Measurements from ENCODE around the gene LZTR1. TPM values are rescaled to one million over a fixed set of nuclear protein-coding genes. Genes with fewer than 3 reads are reported as not detected.

The LZTR1 gene
- total and polyA plus RNA-seq, 2 donors (not counting 3 experiments of a cell fraction or from before 2014, with no cell fraction given): 56.6 to 86.8 TPM

DNA sequence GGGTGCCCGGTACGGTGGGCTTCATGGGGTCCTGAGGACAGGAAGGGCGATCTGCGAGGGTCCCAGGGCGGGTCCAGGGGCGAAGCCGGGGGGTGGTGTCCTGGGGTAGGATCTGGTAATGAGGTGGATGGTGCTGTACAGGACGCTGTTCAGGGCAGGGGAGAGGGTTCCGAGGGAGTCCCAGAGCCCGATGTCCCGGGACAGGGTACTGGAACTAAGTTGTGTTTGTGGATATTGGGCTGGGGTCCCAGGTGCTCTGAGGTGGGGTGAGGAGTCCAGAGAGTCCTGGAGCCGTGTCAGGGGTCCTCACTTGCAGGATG lies 426 bp downstream of the LZTR1 start:
- Histone ChIP-seq H3K4me3 (replicated peaks in 1 of 3; ENCODE audit: insufficient read depth in 1 of 3, low read depth in 1 of 3, low read length in 3 of 3) (peak overlapping the region; percentile 54 to 92 (median 65)), H3K79me2 (ENCODE audit: control insufficient read depth, insufficient read depth, low read length) (peaks cover 17% of the 10 kb centered on the region), H3K9me1 (replicated peaks; ENCODE audit: control insufficient read depth, extremely low read depth, insufficient read depth, low read length) (no peaks in the 10 kb centered on the region), H3K27me3 (ENCODE audit: control insufficient read depth in 2 of 2, insufficient read depth in 2 of 2, low read length in 2 of 2) (no peaks in the 10 kb centered on the region), H3K27ac (ENCODE audit: insufficient read depth, low read depth, low read length) (no peak overlapping the region), H3K4me2 (ENCODE audit: insufficient read depth, low read length) (peak overlapping the region; percentile 79), H3K36me3 (ENCODE audit: control insufficient read depth in 2 of 2, extremely low read depth in 1 of 2, insufficient read depth in 2 of 2, low read length in 2 of 2) (peaks cover under 1 to 13% of the 10 kb centered on the region in 2 experiments), H3K4me1 (ENCODE audit: control insufficient read depth, extremely low read depth, insufficient read depth, low read length) (peaks cover 17% of the 10 kb centered on the region), H2AFZ (ENCODE audit: low read depth, low read length) (peak overlapping the region; percentile 92), H3K9me3 (replicated peaks; ENCODE audit: control insufficient read depth, insufficient read depth, low read length) (peaks cover 5% of the 10 kb centered on the region), H4K20me1 (replicated peaks; ENCODE audit: control insufficient read depth, extremely low read depth, insufficient read depth, low read length) (no peaks in the 10 kb centered on the region), H3K9ac (replicated peaks; ENCODE audit: extremely low read depth, insufficient read depth, low read length) (peak overlapping the region; percentile 70)
- no peak for FAIRE-seq
- ChIA-PET POLR2A (interaction anchor here (0.6 to 1.5 kb wide), 8 partner anchors 10 to 1917 kb away, joined by 3 to 10 read pairs (median 4); partner anchors contain the start of genes CRKL and THAP7), CTCF (interaction anchor here (0.6 to 2.5 kb wide), 12 partner anchors 8 to 178 kb away, joined by 3 to 31 read pairs (median 8); partner anchors contain the start of genes CRKL and THAP7)
- no peak for DNase-seq (ENCODE audit: low read depth, low spot score)
- dilution Hi-C loops (cut with MboI; ENCODE audit: extremely low pct_ligation_motif_present, low sequenced_read_pairs) (no loop called here), intact Hi-C loops (cut with micrococcal nuclease) (loop anchor here (1.0 kb wide), 3 partner anchors 20 to 97 kb away; partner anchors contain the start of gene THAP7)
- TF ChIP-seq EZH2 (IDR thresholded peaks at IDR 0.05; ENCODE audit: borderline replicate concordance, low read depth, low read length, severe bottlenecking): no peak
- no peak for TF ChIP-seq GATA2 (IDR thresholded peaks at IDR 0.05; ENCODE audit: insufficient read depth, insufficient read length, low read depth, low read length)
- TF ChIP-seq POLR2A (IDR thresholded peaks at IDR 0.05; ENCODE audit: low read depth, low read length): no peak
- TF ChIP-seq, protein P1, sequence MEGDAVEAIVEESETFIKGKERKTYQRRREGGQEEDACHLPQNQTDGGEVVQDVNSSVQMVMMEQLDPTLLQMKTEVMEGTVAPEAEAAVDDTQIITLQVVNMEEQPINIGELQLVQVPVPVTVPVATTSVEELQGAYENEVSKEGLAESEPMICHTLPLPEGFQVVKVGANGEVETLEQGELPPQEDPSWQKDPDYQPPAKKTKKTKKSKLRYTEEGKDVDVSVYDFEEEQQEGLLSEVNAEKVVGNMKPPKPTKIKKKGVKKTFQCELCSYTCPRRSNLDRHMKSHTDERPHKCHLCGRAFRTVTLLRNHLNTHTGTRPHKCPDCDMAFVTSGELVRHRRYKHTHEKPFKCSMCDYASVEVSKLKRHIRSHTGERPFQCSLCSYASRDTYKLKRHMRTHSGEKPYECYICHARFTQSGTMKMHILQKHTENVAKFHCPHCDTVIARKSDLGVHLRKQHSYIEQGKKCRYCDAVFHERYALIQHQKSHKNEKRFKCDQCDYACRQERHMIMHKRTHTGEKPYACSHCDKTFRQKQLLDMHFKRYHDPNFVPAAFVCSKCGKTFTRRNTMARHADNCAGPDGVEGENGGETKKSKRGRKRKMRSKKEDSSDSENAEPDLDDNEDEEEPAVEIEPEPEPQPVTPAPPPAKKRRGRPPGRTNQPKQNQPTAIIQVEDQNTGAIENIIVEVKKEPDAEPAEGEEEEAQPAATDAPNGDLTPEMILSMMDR (IDR thresholded peaks at IDR 0.05; ENCODE audit: extremely low read depth in 1 of 2, insufficient read depth in 1 of 2, low read depth in 1 of 2, low read length in 2 of 2): no peak
- no TSS peak for BruUV-seq (replicated peaks)

DNA sequence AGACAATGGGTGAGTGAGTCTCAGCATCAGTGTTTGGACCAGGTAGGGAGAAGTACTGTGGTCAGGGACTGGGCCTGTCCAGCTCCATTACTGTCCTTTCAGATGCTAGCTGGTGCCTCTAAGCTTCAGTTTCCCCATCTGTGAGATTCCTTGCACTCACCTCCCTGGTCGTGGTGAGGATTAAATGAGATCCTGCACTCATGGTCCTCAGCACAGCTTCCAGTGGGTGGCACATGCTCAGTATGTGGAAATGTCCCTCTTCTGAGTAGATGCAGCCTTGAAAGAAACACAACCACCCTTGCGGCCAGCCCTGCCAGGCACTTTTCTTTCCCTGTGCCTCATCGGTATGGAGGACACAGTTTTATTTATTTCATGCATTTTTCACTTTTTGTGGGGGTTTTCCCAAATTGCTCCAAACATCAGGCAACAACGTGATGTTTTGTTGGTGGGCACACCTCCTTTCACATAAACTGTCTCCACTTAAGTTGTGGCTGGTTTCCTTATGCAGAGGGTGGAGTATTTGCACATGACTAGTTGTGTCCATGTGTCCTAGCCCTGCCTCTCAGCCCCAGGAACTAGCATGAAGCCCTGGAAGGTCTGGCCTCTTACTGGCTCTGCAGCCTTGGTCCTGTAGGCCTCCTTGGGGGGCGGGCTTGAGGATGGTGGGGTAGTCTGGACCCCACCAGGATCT lies 1.1 kb downstream of the LZTR1 start:
- Histone ChIP-seq H3K27me3 (ENCODE audit: control insufficient read depth in 2 of 2, insufficient read depth in 2 of 2, low read length in 2 of 2) (no peaks in the 10 kb centered on the region), H3K36me3 (ENCODE audit: control insufficient read depth in 2 of 2, extremely low read depth in 1 of 2, insufficient read depth in 2 of 2, low read length in 2 of 2) (peaks cover 3 to 18% of the 10 kb centered on the region in 2 experiments), H3K4me3 (replicated peaks in 1 of 3; ENCODE audit: insufficient read depth in 1 of 3, low read depth in 1 of 3, low read length in 3 of 3) (peak overlapping the region; percentile 54 to 92 (median 65)), H4K20me1 (replicated peaks; ENCODE audit: control insufficient read depth, extremely low read depth, insufficient read depth, low read length) (no peaks in the 10 kb centered on the region), H3K9me3 (replicated peaks; ENCODE audit: control insufficient read depth, insufficient read depth, low read length) (peaks cover 5% of the 10 kb centered on the region), H3K4me1 (ENCODE audit: control insufficient read depth, extremely low read depth, insufficient read depth, low read length) (peaks cover 17% of the 10 kb centered on the region), H3K4me2 (ENCODE audit: insufficient read depth, low read length) (peak overlapping the region; percentile 79), H3K27ac (ENCODE audit: insufficient read depth, low read depth, low read length) (no peak overlapping the region), H3K9me1 (replicated peaks; ENCODE audit: control insufficient read depth, extremely low read depth, insufficient read depth, low read length) (no peaks in the 10 kb centered on the region), H2AFZ (ENCODE audit: low read depth, low read length) (no peak overlapping the region), H3K9ac (replicated peaks; ENCODE audit: extremely low read depth, insufficient read depth, low read length) (no peak overlapping the region), H3K79me2 (ENCODE audit: control insufficient read depth, insufficient read depth, low read length) (peaks cover 17% of the 10 kb centered on the region)
- DNase-seq (ENCODE audit: low read depth, low spot score) (no peak), FAIRE-seq (no peak)
- dilution Hi-C loops (cut with MboI; ENCODE audit: extremely low pct_ligation_motif_present, low sequenced_read_pairs): no loop called here
- TF ChIP-seq POLR2AphosphoS5 (IDR thresholded peaks at IDR 0.05; ENCODE audit: insufficient read depth, low read depth, low read length): no peak
- ChIA-PET POLR2A (no interaction called here), CTCF (interaction anchor here (1.5 kb wide), 2 partner anchors 66 to 179 kb away, joined by 9 to 10 read pairs; partner anchors contain the start of gene CRKL)
- intact Hi-C loops (cut with micrococcal nuclease): no loop called here
- TSS peak; percentile 24 for BruUV-seq (replicated peaks)

All from endothelial cell of umbilical vein (primary cell).